Astrocyte of the cerebellum (primary cell): ENCODE measurements around the gene WDFY2.

ENCODE experiments used
- DNase-seq: peaks from one replicate; pipeline ENCODE4 v3.0.0-alpha.2; 2011; ENCODE audit warnings: low read depth
- H3K4me3 ChIP-seq: 2 replicates; pipeline ENCODE4 v1.5.1; 2011; ENCODE audit warnings: mild to moderate bottlenecking, low read depth, low read length, moderate library complexity
- CTCF ChIP-seq: IDR thresholded peaks from 2 replicates; pipeline ENCODE4 v1.5.1; 2012; ENCODE audit warnings: low read length, low read depth, moderate library complexity, mild to moderate bottlenecking; ENCODE audit errors: missing control alignments
- in situ Hi-C: cut with HindIII; loops from 2 replicates; pipeline ENCODE4 v1.10.0; 2017; ENCODE audit warnings: low sequenced_read_pairs

Gene WDFY2

GRCh38 chr13:51797664-51798488, 213.6 kb downstream of the WDFY2 start:
- peak; percentile 37 for DNase-seq
- TF ChIP-seq CTCF, result peak; percentile 53
- in situ Hi-C loops, result loop anchor here (25.0 kb wide), 1 partner anchor 361 kb away; no protein-coding TSS in a partner anchor

GRCh38 chr13:51799261-51799660, 215.0 kb downstream of the WDFY2 start:
- DNase-seq, result no peak
- in situ Hi-C loops, result loop anchor here (25.0 kb wide), 1 partner anchor 362 kb away; no protein-coding TSS in a partner anchor
- TF ChIP-seq CTCF, result no peak
- no peak overlapping the region for H3K4me3 ChIP-seq

More at GRCh38 chr13:51797664-51798488, 213.6 kb downstream of the WDFY2 start:
- H3K4me3 ChIP-seq, result no peak overlapping the region

- H3K4me3 ChIP-seq, result no peak overlapping the region
- no peak for TF ChIP-seq CTCF
- in situ Hi-C loops, result no loop called here
- DNase-seq, result no peak
Measured at GRCh38 chr13:51800486-51800885, 216.2 kb downstream of the WDFY2 start.

GRCh38 chr13:51801631-51802099, 217.4 kb downstream of the WDFY2 start:
- DNase-seq, result no peak
- in situ Hi-C loops, result no loop called here
- H3K4me3 ChIP-seq, result no peak overlapping the region
- TF ChIP-seq CTCF, result no peak

GRCh38 chr13:51802631-51803418, 218.6 kb downstream of the WDFY2 start:
- DNase-seq, result no peak
- H3K4me3 ChIP-seq, result peak overlapping the region; percentile 65
- in situ Hi-C loops, result no loop called here
- no peak for TF ChIP-seq CTCF

- peak; percentile 37 for DNase-seq
- in situ Hi-C loops, result no loop called here
- TF ChIP-seq CTCF, result no peak
- H3K4me3 ChIP-seq, result peak within 1 kb of the TSS; percentile 65
Measured at GRCh38 chr13:51803422-51804294, 219.4 kb downstream of the WDFY2 start, which contains the start of gene DHRS12. Gene DHRS12, minus strand, starts transcription at chr13:51804163. Its CDS starts 4,504 bp downstream, at chr13:51799659.
